GM18873 (cell line): Measurements from ENCODE around the gene FNDC3B.

Source experiments
- ATAC-seq: cut with Tn5 transposase; IDR thresholded peaks from one replicate; pipeline ENCODE4 v1.9.1; 2021; ENCODE audit warnings: mild to moderate bottlenecking, moderate library complexity, moderate number of reproducible peaks; ENCODE audit not compliant: unreplicated experiment, low FRiP score

FNDC3B gene

DNA sequence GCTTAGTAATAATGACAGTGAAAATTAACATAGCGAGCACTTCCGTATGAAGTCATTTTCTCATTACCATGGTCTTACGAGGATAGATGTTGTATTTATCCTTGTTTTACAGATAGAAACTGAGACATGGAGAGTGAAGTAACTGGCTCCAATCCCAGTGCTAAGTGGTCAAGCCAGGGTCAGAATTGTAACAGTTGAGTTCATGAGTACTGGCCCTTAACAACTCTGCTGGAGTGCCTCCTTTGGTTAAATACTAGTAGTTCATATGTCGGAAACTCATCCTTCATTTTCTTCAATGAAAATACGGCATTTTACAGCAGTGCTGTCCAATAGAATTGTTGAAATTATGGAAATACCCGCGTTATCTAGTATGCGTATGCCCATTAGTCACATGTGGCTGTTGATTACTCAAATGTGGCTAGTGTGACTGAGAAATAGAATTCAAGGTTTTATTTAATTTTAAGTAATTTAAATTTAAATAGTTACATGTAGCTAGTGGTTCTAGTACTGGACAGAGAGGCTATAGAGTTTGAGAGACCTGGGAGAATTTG, 32.5 kb downstream of the FNDC3B start:
- ATAC-seq: no peak

DNA sequence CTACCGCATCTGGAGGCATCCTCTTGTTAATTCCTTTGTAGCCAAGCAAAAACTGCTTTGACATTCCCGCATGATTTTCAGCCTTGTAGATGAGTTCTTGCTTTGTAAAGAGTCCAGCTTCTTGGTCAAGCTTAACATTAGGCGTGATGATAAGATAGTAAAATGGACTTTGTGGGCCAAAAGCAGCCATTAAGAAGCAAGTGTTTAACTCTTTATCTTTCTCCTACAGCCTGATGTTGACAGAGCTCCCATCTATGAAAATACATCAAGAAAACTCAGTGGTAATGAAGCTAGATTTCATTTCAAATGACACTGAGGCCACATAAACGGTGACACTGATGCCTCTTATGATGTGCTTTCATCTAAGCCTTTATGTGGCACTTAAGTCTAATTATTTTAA, 33.2 kb downstream of the FNDC3B start:
- no peak for ATAC-seq

DNA sequence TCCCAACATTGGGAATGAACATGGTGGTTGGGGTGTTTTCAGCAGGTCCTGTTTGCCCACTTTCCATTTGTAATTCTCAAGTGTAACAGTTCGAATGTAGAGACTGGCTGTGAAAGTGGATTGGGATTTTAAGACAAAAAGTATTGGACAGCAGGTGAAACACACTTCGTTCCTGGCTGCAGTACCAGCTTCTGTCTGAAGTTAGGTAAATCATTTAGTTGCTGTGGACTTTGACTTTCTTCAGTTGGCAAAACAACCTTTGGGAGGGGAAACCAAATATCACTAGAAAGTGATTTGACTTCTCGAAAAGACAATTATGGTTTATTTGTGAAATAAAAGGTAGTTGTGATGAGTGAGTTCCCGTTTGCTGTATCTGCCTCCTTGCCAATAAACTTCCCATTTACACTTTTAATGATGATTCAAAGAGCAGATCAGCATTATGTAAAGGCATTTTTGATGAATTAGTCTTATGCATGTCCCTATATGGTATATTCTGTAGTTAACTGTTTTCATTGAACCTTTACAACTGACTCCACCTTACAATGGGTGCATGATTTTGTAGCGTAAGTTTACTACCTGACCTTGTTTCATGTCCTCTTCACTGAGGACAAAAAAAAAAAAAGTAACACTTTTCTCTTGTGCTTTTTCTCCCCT, 34.0 kb downstream of the FNDC3B start:
- ATAC-seq: no peak

DNA sequence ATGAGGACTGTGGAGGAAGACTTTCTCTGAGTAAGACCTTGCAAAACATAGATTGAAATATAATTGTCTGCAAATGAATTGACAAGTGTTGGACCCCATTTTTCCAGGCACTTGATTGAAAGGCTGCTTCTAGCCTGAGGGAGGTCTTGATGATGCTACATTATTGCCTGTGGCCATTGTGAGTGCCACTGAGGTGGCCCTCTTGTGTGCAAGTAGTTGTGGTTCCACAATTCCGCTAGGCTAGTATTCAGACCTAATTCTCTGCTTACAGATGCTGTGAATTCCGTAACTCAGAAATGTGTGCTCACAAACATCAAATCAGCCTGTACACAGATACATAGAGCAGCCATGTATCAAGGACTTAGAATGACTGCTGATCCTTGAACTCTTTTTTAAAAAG, 34.7 kb downstream of the FNDC3B start:
- ATAC-seq: no peak

DNA sequence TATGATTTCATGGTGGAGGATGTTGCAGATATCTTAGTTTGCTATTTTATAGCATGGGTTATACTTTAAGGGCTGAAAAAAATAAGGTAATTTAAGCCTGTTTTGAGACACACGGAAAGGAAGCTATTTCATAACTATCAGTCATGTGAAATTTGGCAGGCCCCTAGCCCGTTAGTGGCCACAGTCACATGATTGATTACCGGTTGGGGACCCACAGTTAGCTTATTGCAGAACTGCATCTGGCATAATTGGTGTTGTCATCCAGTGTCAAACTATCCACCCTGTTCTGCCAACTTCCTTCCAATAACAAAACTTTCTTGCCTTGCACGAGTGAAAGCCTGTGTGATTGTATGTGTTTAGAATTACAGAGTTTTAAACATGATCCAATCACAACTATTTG, 35.2 kb downstream of the FNDC3B start:
- no peak for ATAC-seq

DNA sequence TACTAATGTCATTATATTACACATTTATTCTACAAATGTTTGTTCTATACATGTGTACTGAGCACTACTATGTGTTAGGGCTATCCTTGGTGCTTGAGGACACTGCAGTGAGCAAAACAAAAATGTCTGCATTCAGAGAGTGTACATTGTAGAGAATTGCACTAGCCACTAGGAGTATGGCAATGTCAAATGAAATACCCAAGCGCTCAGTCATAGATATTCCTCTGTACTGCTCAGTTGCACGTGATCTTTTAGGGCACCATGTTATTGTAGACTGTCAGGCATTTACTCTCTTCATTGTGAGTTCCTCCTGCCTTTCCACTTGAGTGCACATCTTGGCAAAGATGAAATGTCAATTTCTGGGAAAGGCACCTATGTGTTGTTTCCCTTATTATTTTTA, 36.8 kb downstream of the FNDC3B start:
- ATAC-seq: no peak

DNA sequence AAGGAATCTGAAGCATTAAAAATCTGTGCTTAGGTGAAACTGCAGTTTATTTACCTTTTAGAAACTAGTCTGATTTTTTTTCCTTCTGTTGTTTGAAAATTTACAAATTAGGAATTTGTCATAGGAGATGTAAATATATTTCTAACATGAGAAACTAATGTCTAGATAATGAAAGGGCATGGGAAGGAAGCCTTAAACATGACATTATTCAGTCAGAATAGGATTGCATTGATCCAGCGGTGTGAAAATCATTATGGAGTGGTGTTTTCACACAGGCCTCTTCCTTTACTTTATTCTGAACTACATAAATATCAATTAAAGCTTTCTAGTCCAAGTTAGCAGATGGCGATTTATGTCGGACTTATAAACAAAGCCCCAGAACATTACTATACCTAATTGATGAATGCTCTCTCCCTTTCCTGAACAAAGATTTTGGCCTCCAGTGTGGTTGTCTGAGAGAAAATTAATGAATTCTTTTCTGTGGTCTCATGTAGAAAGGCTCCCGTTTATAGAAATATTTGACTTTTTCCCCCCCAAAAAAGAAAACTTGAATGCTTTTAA, 37.9 kb downstream of the FNDC3B start:
- no peak for ATAC-seq

DNA sequence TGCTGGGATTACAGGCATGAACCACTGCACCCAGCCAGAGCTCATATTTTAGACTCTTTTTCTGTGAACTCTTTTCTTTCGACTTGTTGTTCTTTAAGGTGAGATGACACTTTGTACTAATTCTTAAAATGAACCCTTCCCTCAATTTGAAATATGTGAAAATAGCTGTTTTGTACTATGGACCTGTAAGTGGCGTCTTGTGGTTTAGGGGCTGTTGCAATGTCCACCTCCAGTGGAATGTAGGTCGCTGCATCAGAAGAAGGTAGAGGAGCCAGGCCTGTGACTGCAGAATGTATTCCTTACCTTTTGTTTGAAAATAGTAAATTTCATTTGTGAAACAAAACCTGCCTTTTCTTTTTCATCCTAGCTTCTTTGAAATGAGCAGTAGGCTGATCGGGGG, 38.9 kb downstream of the FNDC3B start:
- ATAC-seq: no peak

DNA sequence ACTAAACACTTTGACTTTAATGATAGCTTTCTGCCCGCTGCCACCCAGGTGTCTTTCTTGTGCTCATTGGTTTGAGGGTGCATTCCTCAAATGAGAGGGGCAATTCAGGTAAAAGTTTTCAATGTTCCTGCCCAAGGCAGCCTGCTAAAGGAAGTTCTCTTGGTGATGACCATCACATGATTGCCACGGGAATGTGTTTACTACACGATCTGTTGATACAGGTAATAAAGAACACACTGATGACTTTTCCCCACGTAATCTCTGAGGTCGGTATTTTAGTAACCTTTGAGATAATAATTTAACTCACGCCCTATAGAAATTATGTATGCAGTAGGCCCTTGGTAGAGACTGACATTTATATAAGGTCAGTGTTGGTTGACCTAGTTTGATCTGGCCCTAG, 39.3 kb downstream of the FNDC3B start:
- ATAC-seq: no peak

DNA sequence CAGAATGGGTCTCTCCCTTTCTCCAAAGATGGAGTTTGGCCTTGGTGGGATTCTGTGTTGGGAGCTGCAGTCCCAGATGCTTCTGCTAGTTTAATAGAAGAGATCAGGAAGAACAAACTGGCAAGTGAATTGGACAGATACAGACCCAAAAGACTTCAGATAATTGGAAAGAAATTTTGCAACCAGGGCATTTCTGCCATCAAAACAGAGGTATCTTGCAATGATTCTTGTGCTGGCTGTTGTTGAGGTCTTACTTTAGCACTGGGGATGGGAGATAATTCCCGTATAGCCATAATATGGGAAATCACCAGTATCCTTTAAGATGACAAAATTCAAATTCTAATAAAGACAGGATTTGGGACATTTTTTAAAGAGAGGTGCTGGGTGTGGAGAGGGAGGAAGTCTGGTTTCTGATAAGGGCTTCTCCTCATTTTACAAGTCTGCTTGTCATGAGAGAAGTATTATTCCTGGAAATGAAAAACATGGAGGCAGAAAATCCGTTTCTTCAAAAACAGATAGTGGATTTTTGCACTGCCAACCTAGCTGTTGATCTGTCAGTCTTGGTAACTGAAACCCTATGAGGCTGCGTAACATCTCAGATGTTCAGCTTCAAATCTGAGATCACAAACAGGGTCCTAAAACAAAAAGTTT, 40.1 kb downstream of the FNDC3B start:
- ATAC-seq: no peak

DNA sequence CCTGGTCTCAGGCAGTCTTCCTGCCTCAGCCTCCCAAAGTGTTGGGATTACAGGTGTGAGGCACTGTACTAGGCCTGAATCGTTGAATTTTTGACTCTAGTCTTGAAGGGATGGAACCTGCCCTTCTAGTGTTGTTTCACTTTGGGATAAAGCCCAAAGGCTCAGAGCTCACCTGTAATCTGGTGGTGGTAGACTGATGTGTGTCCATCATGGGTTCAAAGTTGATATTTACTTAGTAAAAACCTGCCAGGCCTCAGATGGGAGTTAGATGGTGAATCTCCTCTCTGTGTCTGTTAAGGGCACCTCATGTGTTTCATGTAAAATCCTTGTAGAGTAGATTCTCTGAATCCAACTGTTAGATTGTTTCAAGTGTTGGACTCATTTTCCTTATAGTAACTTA, 41.1 kb downstream of the FNDC3B start:
- no peak for ATAC-seq

DNA sequence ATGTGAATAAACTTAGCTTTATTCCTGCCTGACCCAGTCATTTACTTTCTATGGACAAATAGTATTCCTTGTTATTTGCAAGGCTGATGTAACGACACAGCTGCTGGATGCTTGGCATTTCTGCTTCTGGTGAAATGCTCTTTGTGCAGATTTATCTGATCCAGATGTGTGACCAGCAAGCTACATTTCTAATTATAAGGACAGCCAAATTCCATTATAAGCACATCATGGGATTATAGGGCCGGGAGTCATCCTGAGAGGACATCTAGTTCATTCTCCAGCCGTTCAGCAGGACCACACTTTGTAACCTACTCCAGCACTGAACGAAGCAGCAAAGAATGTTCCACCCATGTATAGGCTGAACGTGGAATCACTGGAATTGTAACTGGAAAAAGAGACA, 42.9 kb downstream of the FNDC3B start:
- no peak for ATAC-seq

DNA sequence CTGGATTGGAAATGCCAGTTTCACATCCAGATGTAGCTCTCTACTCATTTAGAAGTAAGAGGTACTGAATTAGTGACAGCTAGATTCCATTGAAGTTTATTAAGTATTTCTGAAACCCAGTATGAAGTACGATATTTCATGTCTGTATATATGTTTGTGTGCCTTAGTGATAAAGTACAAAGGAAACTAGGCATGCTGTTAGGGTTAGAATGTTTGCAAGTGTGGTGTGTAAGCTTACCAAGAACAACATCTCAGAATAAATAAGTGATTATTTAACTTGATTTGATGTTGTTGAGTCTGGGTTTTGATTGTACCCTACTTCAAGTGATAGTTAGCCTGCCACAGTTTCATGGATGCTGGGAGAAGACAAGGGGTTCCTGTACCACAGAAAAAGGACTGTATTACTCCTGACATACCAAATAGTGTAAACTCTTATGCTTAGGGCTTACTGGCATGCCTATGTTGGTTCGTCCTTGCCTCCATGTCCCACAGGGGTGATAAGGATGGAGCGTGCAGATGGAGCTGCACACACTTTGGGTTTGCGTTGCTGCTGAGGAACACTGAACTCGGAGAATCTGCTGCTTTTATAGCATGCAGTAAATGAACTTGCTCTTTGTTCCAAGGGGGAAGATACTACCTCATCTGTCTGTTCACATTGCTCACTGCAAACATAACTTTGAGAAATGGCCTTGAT, 43.6 kb downstream of the FNDC3B start:
- ATAC-seq: no peak

DNA sequence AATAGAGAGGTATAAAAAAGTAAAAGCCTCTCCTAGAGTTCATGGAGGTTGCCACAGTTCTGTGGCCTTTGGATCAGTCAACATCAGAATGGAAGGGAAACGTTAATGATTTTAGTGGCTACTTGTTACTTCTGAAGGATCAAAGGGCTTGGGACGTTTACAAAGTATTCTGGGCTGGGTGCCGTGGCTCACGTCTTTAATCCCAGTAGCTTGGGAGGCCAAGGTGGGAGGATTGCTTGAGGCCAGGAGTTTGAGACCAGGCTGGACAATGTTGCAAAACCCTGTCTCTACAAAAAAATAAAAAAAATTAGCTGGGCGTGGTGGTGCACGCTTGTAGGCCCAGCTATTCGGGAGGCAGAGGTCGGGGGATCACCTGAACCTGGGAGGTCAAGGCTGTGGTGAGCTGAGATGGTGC, 44.6 kb downstream of the FNDC3B start:
- no peak for ATAC-seq

DNA sequence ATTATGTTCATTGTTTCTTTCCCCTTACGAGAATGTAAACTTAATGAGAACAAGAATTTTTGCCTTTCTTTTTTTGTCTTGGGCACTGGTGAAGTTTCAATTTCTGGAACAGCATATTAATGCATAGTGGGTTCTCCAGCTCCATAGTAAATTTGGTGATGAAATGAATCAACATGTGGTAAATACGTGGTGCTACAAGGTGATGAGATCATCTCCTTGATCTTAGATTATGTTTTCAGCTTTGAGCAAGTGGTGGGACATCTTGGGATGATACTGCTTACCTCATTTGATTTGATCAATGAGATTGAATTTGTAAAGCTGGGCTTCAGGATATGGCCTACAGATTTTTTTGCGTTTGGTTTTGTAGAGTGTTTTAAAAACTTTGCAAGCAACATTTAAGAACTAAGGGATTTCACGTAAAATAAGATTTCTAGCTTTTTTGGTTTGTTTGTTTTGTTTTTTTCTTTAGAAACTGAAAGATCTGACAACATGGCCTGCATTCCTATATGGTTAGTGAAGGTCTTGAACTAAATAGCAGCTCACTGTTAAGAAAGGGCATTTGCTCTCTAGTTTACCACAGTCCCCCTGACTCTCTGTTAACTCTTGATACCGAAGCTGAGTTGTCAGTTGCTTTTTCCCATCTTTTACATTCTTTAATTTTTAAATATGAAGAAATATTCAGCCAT, 45.6 kb downstream of the FNDC3B start:
- ATAC-seq: no peak

DNA sequence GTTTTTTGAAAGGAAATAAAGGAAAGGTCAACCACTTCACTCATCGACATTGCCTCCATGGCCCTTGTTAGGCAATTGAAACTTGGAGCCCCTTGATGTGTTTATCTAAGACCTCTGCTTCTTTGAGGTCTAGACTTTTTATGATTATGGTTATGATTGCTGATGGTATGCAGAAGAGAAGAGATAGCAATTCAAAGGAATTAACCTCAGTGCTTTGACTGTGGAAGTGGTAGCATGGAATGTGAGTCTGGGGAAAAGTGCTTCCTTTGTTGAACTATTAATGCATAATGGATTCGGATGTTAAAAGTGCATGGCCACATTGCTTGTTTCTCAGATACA, 46.1 kb downstream of the FNDC3B start:
- ATAC-seq: no peak

DNA sequence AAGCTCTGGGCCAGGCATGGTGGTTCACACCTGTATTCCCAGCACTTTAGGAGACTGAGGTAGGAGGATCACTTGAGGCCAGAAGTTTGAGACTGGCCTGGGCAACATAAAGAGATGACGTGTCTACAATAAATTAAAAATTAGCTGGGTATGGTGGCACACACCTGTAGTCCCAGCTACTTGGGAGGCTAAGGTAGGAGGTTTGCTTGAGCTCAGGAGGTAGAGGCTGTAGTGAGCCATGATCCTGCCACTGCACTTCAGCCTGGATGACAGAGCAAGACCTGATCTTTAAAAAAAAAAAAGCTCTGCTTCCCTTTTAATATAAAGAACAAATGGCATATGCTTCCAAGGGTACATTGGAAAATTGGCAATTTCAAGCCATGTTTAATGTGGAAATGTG, 46.7 kb downstream of the FNDC3B start:
- no peak for ATAC-seq

DNA sequence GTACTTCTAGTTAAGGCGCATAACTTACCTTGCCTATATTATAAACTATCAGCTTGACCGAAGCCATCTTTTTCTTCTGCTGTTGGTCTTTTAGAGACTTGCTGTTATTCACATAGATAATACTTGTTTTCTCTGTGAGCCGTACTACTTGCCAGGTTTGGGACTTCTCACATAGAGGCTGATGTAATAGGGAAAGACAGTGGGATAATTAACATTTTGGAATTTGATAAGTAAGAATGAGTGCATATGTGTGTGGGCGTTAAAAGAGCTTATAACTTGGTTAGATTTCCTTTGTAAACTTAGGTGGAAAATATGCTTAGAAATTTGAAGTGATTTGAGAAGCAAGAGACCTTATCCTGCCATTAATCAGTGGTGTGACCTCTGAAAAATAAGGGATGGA, 47.8 kb downstream of the FNDC3B start:
- ATAC-seq: no peak

DNA sequence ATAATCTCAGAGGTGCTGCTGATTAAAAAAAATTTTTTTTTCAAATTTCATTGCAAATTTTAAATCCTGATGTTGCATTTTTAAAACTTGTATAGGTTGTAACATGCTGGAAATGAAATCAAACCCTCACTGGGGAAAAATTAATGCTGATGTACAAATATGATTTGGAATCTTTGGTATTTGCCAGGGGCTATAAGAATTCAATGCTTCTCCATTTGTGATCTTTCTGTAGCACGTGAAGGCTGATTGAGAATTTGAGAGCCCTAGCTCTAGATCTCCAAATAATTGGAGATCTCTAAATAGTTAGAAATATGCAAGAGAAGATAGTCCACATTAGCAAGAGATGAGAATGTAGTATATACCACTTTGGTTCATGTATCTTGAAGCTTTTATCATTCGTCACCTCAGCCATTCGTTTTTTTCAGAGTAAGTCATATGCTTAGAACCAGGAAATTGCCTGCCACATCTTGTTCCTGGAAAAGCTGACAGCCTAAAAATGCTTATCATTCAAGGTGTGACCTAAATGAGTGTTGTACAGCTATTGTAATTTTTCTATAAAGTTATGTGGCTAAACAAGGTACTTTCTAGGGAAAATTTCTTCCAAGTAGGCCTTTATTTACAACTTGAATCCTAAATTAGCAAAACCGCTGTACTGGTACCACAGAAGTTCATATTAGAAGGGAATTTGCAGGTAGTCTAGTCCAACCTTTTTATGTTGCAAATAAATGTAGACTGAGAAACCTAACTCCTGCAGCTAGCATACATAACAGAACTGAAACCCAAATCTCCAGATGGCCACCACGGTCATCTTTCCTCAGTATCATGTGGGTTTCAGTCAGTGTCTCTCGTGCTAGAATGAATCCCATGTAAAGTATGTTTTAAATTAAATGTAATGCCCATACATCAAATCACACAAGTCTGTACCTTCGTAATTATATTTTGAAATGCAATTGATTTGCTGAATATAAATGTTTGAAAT, 48.5 kb downstream of the FNDC3B start:
- no peak for ATAC-seq

DNA sequence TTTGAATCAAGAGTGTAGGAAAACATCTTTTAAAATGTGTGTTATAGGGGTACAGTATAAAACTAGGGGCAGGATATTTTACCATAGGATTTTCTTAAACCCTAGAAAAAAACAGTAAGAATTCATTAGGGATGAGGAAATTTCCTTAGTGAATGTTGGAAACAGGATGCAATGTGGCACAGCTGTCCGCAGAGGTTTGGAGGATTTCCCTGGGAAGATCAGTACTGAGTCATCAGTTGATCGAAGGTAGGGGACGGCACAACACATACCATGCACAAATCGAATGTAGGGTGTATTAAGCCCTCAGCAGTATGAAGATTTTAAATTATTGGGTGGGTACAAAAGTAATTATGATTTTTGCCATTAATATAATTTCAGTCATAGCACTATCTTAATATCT, 49.9 kb downstream of the FNDC3B start:
- no peak for ATAC-seq
